ENCODE data around the gene EGLN2. TPM values are rescaled to one million over a fixed set of nuclear protein-coding genes. Genes with fewer than 3 reads are reported as not detected.
A peak's percentile ranks its signal among the peaks of the same experiment; 100 is the strongest.
"Not testable (repeated sequence)": the region's sequence is repeated elsewhere in the genome, so short reads cannot be mapped to it uniquely, and the experiment has no call there.

Gene EGLN2
- total and polyA plus RNA-seq, 7 donors, result 60.9 to 106 (median 97.1) TPM

- not testable (repeated sequence) for H3K9me3 ChIP-seq, H3K36me3 ChIP-seq, H3K27me3 ChIP-seq
- peak overlapping the region; percentile 40 to 81 (median 74) for H3K27ac ChIP-seq
- peaks cover 0 to 49% (median 30%) of the 10 kb centered on the region in 4 donors for H3K4me1 ChIP-seq
- intact Hi-C loops (cut with DNase I), result loop anchor here (2.0 kb wide), 1 partner anchor 40 kb away; the partner anchor contains the start of gene RAB4B
- peak overlapping the region in 2 of 4 donors; percentile 23 to 36 for H3K4me3 ChIP-seq
- TF ChIP-seq POLR2AphosphoS5 (IDR thresholded peaks at IDR 0.05) (peak in 3 of 4 donors; percentile 40 to 61 (median 42)), CTCF (IDR thresholded peaks at IDR 0.05) (peak in 3 of 4 experiments; percentile 10 to 40 (median 26))
- peak; percentile 90 for DNase-seq
- WGBS, 2 donors, result 21 to 23% methylated on average over 35 to 36 of the region's 36 CpGs
These were observed 19.7 kb downstream of the EGLN2 start for GRCh38 chr19:40818480-40819399.

GRCh38 chr19:40819479-40820234, 20.7 kb downstream of the EGLN2 start:
- intact Hi-C loops (cut with DNase I), result loop anchor here (1.0 to 2.0 kb wide), 2 partner anchors 41 to 157 kb away; partner anchors contain the start of gene RAB4B

GRCh38 chr19:40822161-40822560, 23.2 kb downstream of the EGLN2 start:
- 91 to 92% methylated on average over 22 of the region's 22 CpGs for WGBS, 2 donors
- Histone ChIP-seq H3K9me3 (no peaks in the 10 kb centered on the region), H3K36me3 (peaks cover 0 to 5% (median 2%) of the 10 kb centered on the region in 4 donors), H3K27ac (peak overlapping the region in 3 of 4 donors; percentile 53 to 72 (median 72)), H3K4me1 (peaks cover 0 to 44% (median 28%) of the 10 kb centered on the region in 4 donors), H3K4me3 (no peak overlapping the region), H3K27me3 (no peaks in the 10 kb centered on the region)
- TF ChIP-seq EP300 (IDR thresholded peaks at IDR 0.05), result no peak
- TF ChIP-seq CTCF (IDR thresholded peaks at IDR 0.05), result no peak
- no peak for TF ChIP-seq POLR2AphosphoS5 (IDR thresholded peaks at IDR 0.05)
- no peak for TF ChIP-seq POLR2A (IDR thresholded peaks at IDR 0.05)
- intact Hi-C loops (cut with DNase I), result no loop called here
- no peak for DNase-seq

More at GRCh38 chr19:40819479-40820234, 20.7 kb downstream of the EGLN2 start:
- Histone ChIP-seq H3K4me1 (peaks cover 0 to 44% (median 28%) of the 10 kb centered on the region in 4 donors), H3K27ac (peak overlapping the region in 3 of 4 donors; percentile 73 to 81 (median 74))
- not testable (repeated sequence) for H3K27me3 ChIP-seq, H3K4me3 ChIP-seq, H3K36me3 ChIP-seq, H3K9me3 ChIP-seq, DNase-seq
- TF ChIP-seq CTCF (IDR thresholded peaks at IDR 0.05) (peak; percentile 34 to 81 (median 77)), POLR2AphosphoS5 (IDR thresholded peaks at IDR 0.05) (peak in 1 of 4 donors; percentile 10)
- 44 to 46% methylated on average over 6 of the region's 6 CpGs for WGBS, 2 donors

GRCh38 chr19:40822704-40823553, 23.9 kb downstream of the EGLN2 start:
- H3K4me3 ChIP-seq; H3K9me3 ChIP-seq; intact Hi-C loops (cut with DNase I); DNase-seq; H3K27me3 ChIP-seq: not testable (repeated sequence)
- Histone ChIP-seq H3K4me1 (peaks cover 0 to 44% (median 28%) of the 10 kb centered on the region in 4 donors), H3K36me3 (peaks cover 0 to 13% (median 6%) of the 10 kb centered on the region in 4 donors), H3K27ac (peak overlapping the region in 3 of 4 donors; percentile 53 to 72 (median 72))
- 74 to 75% methylated on average over 9 of the region's 9 CpGs for WGBS, 2 donors

DNA sequence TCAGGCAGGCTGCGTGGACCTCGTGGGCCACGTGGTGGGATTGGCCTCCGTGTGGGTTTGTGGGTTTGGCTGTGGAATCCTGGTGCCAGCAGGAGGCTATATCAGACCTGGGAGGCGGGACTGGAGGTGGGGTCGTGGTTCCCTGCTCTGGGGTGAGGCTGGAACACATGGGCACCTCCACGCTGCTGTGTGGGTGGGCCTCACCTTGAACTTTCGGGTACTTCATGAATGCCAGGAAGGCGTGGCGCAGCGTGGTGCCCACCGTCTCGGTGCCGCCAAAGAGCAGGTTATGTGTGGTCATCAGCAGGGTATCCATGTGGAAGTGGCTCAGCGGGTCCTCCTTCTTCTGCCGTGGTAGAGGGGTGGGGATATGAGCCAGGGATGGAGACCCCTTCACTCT, 25.9 kb downstream of the EGLN2 start:
- H3K9me3 ChIP-seq; intact Hi-C loops (cut with DNase I); H3K4me3 ChIP-seq; H3K27me3 ChIP-seq; H3K27ac ChIP-seq; DNase-seq: not testable (repeated sequence)
- H3K36me3 ChIP-seq, result peaks cover 0 to 13% (median 6%) of the 10 kb centered on the region in 4 donors
- WGBS, 2 donors, result 88 to 90% methylated on average over 16 of the region's 16 CpGs
- H3K4me1 ChIP-seq, result peaks cover 0 to 24% (median 15%) of the 10 kb centered on the region in 4 donors

DNA sequence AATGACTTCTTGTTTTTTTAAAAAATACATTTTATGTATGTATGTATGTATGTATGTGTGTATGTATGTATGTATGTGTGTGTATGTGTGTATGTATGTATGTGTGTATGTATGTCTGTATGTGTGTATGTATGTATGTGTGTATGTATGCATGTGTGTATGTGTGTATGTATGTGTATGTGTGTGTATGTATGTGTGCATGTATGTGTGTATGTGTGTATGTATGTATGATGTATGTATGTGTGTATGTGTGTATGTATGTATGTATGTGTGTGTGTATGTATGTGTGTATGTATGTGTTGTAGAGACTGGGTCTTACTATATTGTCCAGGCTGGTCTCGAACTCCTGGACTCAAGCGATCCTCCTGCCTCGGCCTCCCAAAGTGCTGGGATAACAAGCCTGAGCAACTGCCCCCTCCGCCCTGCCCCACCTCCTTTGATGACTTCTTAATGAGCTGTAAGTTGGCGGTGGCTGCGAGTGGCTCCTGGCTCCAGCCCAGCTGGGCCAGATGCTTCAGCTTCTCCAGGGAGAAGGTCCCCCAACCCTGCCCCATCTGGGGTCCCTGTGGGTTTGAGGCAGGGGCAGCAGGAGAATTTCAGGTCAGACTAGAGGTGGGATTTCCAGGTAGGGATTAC, 26.6 kb downstream of the EGLN2 start:
- H3K4me3 ChIP-seq; DNase-seq; H3K27ac ChIP-seq; H3K9me3 ChIP-seq; H3K27me3 ChIP-seq; intact Hi-C loops (cut with DNase I): not testable (repeated sequence)
- Histone ChIP-seq H3K36me3 (peaks cover 0 to 13% (median 6%) of the 10 kb centered on the region in 4 donors), H3K4me1 (peaks cover 0 to 22% (median 15%) of the 10 kb centered on the region in 4 donors)
- 66 to 87% methylated on average over 6 of the region's 6 CpGs for WGBS, 2 donors

GRCh38 chr19:40826312-40826698, 27.3 kb downstream of the EGLN2 start:
- Histone ChIP-seq H3K4me1 (peaks cover 0 to 23% (median 15%) of the 10 kb centered on the region in 4 donors), H3K36me3 (peaks cover 0 to 13% (median 6%) of the 10 kb centered on the region in 4 donors)
- H3K27me3 ChIP-seq; H3K9me3 ChIP-seq; H3K4me3 ChIP-seq; intact Hi-C loops (cut with DNase I); H3K27ac ChIP-seq; DNase-seq: not testable (repeated sequence)
- WGBS, 2 donors, result 86 to 93% methylated on average over 9 to 11 of the region's 14 CpGs

Measured in sigmoid colon (tissue), 7 donors.